ENCODE measurements around the gene ZMIZ2.

Gene ZMIZ2

DNA sequence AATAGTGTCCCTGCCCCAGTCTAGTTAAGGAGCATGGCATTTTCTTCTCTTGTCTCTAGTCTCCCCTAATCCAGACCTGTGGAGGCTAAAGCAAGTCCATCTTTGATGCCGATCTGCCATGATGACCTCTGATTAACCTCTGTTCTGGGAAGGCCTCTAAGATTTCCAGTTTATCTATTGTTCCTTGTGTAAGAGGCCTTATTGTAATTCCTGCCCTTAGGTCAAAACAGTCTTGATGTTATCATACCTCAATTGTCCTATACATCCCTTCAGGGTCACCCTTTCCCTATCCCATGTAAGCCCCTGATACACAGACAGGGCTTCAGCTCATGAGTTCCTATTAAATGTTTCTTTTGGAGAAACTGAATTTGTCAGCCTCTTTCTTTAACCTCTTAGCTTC is 4.9 kb upstream of the ZMIZ2 start:
- H3K4me3 ChIP-seq (ENCODE audit: low read length in 2 of 2), result no peak overlapping the region
- no peaks in the 10 kb centered on the region for H3K36me3 ChIP-seq (ENCODE audit: control insufficient read depth in 2 of 2, insufficient read depth in 2 of 2, low read length in 2 of 2)
- H3K27me3 ChIP-seq (ENCODE audit: control insufficient read depth in 2 of 2, insufficient read depth in 2 of 2, low read length in 2 of 2), result no peaks in the 10 kb centered on the region
- no peak overlapping the region for H3K9ac ChIP-seq (ENCODE audit: low read depth in 1 of 2, low read length in 2 of 2)
- no peaks in the 10 kb centered on the region for H3K9me3 ChIP-seq (ENCODE audit: control insufficient read depth in 2 of 2, low read length in 2 of 2)
- peaks cover 0 to 5% of the 10 kb centered on the region in 2 donors for H3K4me1 ChIP-seq (ENCODE audit: control insufficient read depth in 2 of 2, insufficient read depth in 2 of 2, low read length in 2 of 2)
- H3K27ac ChIP-seq (ENCODE audit: low read depth in 2 of 2, low read length in 2 of 2), result no peak overlapping the region

DNA sequence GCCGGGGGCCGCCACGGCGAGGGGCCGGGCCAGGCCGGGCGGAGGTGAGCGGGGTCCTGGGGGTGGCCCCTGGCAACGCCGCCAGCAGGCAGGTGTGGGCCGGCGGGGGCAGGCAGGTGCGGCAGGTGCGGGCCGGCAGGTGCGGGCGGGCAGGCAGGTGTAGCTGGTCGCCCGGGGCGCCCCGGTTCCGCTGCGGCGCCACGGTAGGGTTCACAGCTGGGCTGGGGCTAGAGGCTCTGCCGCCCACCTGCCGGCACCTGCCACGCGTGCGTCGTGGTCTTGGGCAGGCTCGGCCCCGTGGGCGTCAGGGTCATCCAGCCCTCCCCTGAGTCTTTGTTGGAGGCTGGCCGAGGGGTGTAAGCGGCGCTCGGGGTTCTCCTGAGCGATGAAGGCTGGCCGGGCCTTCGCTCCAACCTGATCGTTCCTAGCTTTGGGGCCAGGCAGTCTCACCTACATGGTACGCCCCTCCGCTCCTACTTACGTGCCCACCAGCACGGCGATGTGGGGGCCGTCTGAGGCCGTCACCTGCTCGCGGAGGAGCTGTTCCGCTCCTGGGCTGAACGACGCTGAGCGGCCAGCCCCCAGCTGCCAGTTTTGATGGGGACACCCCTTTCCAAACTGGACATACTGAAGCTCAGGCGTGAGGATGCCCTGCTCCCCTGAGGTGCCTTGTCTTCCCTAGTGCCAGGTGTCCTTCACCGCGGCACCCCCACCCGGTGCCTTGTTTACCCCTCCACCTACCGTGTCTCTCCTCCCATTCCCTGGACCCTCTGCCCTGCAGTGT is 493 bp downstream of the ZMIZ2 start:
- peak overlapping the region; percentile 46 to 63 for H3K27ac ChIP-seq (ENCODE audit: low read depth in 2 of 2, low read length in 2 of 2)
- no peaks in the 10 kb centered on the region for H3K27me3 ChIP-seq (ENCODE audit: control insufficient read depth in 2 of 2, insufficient read depth in 2 of 2, low read length in 2 of 2)
- peaks cover 21 to 22% of the 10 kb centered on the region in 2 donors for H3K4me1 ChIP-seq (ENCODE audit: control insufficient read depth in 2 of 2, insufficient read depth in 2 of 2, low read length in 2 of 2)
- H3K9ac ChIP-seq (ENCODE audit: low read depth in 1 of 2, low read length in 2 of 2), result peak overlapping the region; percentile 74 to 92
- H3K4me3 ChIP-seq (ENCODE audit: low read length in 2 of 2), result peak overlapping the region; percentile 84
- H3K9me3 ChIP-seq (ENCODE audit: control insufficient read depth in 2 of 2, low read length in 2 of 2), result no peaks in the 10 kb centered on the region
- H3K36me3 ChIP-seq (ENCODE audit: control insufficient read depth in 2 of 2, insufficient read depth in 2 of 2, low read length in 2 of 2), result no peaks in the 10 kb centered on the region

DNA sequence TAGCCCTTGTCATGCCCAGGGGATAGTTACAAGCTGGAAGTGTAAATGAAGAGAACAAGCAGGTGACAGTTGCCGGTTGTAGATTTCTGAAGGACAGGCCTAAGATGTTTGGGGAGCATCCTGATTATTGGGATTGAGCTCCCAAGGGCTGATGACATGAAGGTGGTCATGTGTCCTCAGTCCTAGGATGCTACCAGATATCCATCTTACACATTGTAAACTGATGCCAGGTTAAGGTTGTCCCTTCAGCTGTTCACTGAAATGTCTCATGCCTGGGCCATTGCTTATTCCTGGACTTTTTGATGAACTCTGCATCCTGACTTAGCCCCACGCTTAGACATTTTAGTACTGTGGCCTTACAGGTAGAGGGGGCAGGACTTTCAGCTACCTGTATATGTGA is 1.3 kb downstream of the ZMIZ2 start:
- Histone ChIP-seq H3K27ac (ENCODE audit: low read depth in 2 of 2, low read length in 2 of 2) (peak overlapping the region in 1 of 2 donors; percentile 63), H3K4me1 (ENCODE audit: control insufficient read depth in 2 of 2, insufficient read depth in 2 of 2, low read length in 2 of 2) (peaks cover 26% of the 10 kb centered on the region in 2 donors), H3K27me3 (ENCODE audit: control insufficient read depth in 2 of 2, insufficient read depth in 2 of 2, low read length in 2 of 2) (no peaks in the 10 kb centered on the region), H3K36me3 (ENCODE audit: control insufficient read depth in 2 of 2, insufficient read depth in 2 of 2, low read length in 2 of 2) (no peaks in the 10 kb centered on the region), H3K9ac (ENCODE audit: low read depth in 1 of 2, low read length in 2 of 2) (peak overlapping the region; percentile 74 to 92), H3K9me3 (ENCODE audit: control insufficient read depth in 2 of 2, low read length in 2 of 2) (no peaks in the 10 kb centered on the region), H3K4me3 (ENCODE audit: low read length in 2 of 2) (peak overlapping the region; percentile 84)

DNA sequence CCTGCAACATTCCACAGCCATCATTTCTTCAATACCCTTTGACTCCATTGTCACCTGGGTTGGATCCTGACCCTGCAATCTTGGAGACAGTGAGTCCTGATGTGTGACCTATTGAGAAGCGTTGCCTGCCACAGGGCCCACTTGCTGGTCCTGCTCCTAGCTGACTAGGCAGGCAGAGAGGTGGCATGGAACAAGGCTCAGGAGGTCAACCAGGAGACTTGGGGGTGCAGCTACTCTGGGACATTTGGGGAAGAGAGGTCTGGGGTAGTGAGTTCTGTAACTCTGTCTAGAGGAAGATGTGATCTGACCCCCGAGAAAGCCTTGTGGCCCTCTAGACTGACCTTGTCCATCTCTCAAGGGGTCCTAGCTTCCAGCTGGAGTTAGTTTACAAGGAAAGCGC is 1.8 kb downstream of the ZMIZ2 start:
- Histone ChIP-seq H3K4me1 (ENCODE audit: control insufficient read depth in 2 of 2, insufficient read depth in 2 of 2, low read length in 2 of 2) (peaks cover 30% of the 10 kb centered on the region in 2 donors), H3K4me3 (ENCODE audit: low read length in 2 of 2) (peak overlapping the region in 1 of 2 donors; percentile 84), H3K27ac (ENCODE audit: low read depth in 2 of 2, low read length in 2 of 2) (peak overlapping the region in 1 of 2 donors; percentile 53), H3K36me3 (ENCODE audit: control insufficient read depth in 2 of 2, insufficient read depth in 2 of 2, low read length in 2 of 2) (no peaks in the 10 kb centered on the region), H3K9me3 (ENCODE audit: control insufficient read depth in 2 of 2, low read length in 2 of 2) (no peaks in the 10 kb centered on the region), H3K27me3 (ENCODE audit: control insufficient read depth in 2 of 2, insufficient read depth in 2 of 2, low read length in 2 of 2) (no peaks in the 10 kb centered on the region), H3K9ac (ENCODE audit: low read depth in 1 of 2, low read length in 2 of 2) (peak overlapping the region in 1 of 2 donors; percentile 1)

DNA sequence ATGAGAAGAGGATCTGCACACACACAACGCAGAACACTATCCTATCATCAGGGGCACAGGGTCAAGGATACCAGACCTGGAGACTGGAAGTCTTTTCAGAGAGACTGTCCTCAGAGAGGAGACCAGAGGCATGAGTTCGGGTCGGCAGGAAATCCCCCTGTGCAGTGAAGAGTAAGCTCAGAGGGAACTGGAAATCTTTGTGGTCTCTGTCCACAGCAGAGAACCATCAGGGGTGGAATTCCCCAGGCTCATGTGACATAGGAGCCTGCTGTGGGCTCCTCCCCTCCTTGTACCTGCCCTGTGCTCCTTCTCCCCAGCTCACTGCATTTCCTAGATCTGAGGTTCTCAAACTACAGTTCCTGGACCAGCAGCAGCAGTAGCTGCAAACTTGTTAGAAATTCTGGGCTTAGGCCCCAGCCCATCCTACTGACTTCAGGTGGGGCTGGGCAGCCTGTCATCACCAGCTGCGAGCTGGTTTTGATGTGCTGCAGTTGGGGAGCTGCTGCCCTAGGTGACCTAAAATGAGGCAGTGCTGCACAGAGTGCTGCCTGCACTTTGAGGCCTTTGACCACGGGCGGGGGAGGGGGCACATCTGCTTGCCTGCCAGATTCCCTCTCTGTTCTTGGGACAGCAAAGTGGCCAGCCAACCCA is 2.4 kb downstream of the ZMIZ2 start:
- no peaks in the 10 kb centered on the region for H3K9me3 ChIP-seq (ENCODE audit: control insufficient read depth in 2 of 2, low read length in 2 of 2)
- H3K9ac ChIP-seq (ENCODE audit: low read depth in 1 of 2, low read length in 2 of 2), result peak overlapping the region in 1 of 2 donors; percentile 1
- H3K36me3 ChIP-seq (ENCODE audit: control insufficient read depth in 2 of 2, insufficient read depth in 2 of 2, low read length in 2 of 2), result no peaks in the 10 kb centered on the region
- peak overlapping the region in 1 of 2 donors; percentile 1 for H3K4me3 ChIP-seq (ENCODE audit: low read length in 2 of 2)
- H3K4me1 ChIP-seq (ENCODE audit: control insufficient read depth in 2 of 2, insufficient read depth in 2 of 2, low read length in 2 of 2), result peaks cover 30 to 32% of the 10 kb centered on the region in 2 donors
- peak overlapping the region in 1 of 2 donors; percentile 53 for H3K27ac ChIP-seq (ENCODE audit: low read depth in 2 of 2, low read length in 2 of 2)
- no peaks in the 10 kb centered on the region for H3K27me3 ChIP-seq (ENCODE audit: control insufficient read depth in 2 of 2, insufficient read depth in 2 of 2, low read length in 2 of 2)

DNA sequence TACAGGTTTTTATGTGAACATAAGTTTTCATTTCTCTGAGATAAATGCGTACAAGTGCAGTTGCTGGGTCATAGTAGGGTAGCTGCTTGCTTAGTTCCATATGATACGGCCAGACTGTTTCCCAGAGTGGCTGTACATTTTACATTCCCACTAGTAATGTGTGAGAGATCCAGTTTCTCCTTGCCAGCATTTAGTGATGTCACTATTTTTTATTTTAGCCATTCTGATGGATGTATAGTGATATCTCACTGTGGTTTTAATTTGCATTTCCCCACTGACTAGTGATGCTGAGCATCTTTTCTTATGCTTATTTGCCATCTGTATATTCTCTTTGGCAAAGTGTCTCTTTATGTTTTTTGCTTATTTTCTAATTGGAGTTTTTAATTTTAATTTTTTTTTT is 4.2 kb downstream of the ZMIZ2 start:
- H3K9ac ChIP-seq (ENCODE audit: low read depth in 1 of 2, low read length in 2 of 2), result no peak overlapping the region
- H3K36me3 ChIP-seq (ENCODE audit: control insufficient read depth in 2 of 2, insufficient read depth in 2 of 2, low read length in 2 of 2), result peaks cover 6 to 14% of the 10 kb centered on the region in 2 donors
- peaks cover 29 to 30% of the 10 kb centered on the region in 2 donors for H3K4me1 ChIP-seq (ENCODE audit: control insufficient read depth in 2 of 2, insufficient read depth in 2 of 2, low read length in 2 of 2)
- H3K4me3 ChIP-seq (ENCODE audit: low read length in 2 of 2), result no peak overlapping the region
- H3K27me3 ChIP-seq (ENCODE audit: control insufficient read depth in 2 of 2, insufficient read depth in 2 of 2, low read length in 2 of 2), result no peaks in the 10 kb centered on the region
- no peak overlapping the region for H3K27ac ChIP-seq (ENCODE audit: low read depth in 2 of 2, low read length in 2 of 2)
- H3K9me3 ChIP-seq (ENCODE audit: control insufficient read depth in 2 of 2, low read length in 2 of 2), result no peaks in the 10 kb centered on the region

DNA sequence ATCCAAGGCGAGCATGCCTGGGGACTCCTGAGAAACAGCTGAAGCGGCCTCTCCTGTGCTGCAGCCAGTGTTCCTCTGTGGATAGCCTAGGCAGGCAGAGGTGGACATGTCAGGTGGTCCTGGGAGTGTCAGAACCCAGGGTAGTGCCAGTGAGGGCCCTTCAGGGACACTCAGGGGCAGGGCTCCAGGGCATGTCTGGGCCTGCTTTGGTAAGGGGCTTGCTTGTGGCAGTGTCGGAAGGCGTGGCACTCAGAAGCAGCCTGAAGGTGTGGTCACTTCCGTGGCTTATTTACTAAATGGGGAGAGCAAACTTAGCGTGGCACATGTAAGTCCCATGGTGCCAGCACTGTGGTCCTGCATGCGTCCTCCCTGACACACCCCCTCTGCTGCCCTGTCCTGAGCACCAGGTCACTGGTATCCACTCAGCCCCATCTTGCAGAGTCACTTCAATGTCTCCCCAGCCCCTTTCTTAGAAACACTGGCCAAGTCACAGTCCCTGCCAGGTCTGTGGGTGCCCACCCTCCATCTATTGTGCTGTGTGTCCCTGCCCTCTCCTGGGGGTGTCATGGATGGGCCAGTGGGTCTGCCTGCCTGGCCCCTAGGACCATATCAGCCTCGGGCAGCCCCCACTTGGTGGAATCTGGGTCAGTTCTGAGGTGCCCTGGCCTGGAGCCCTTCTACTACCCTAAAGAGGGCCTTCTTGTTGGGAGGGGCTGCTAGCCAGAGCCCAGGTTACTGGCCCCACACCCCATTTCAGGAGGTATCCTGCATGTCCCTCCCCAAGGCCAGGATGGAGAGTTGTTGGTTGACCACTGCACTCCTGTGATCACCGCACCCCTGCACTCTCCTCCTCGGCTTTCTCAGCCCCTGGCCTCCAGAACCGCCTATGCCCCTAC is 6.4 kb downstream of the ZMIZ2 start:
- peaks cover 11 to 25% of the 10 kb centered on the region in 2 donors for H3K36me3 ChIP-seq (ENCODE audit: control insufficient read depth in 2 of 2, insufficient read depth in 2 of 2, low read length in 2 of 2)
- no peak overlapping the region for H3K27ac ChIP-seq (ENCODE audit: low read depth in 2 of 2, low read length in 2 of 2)

DNA sequence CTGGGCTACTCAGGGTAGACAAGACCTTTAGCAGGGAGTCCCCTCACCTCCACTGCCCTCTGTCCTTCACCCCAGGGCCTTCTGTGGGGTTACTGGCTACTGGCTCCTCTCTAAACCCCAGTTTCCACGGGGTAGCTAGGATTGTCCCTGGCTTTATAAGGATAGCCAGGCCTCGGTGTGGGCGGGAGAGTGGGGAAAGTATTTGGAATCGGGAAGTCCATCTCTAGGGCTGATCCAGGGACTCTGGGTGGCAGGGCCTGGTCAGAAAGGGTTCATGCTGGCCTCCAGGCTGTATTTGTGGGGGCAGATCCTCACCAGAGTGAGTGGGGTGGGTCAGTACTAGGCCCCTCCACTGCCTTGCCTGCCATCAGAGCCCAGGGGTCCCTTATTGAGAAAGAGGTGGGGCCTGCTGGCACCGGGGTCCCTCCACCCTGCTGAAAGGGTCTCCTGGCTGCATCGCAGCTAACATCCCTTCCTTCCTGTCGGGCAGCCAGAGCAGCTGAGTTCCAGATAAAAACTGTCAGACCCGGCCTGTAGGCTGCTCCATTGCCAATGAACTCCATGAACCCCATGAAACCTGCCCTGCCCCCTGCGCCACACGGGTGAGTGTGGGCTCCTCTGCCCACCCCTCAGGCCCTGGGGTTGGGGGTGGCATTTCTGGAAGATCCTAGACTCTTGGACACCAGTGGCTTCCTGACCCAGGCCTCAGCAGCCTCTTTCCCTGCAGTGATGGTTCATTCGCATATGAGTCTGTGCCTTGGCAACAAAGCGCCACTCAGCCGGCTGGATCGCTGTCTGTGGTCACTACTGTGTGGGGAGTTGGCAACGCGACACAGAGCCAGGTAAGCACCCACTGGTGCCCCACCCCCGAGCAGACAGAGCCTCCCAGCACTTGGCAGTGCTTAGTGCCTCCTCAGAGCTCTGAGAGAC is 7.3 kb downstream of the ZMIZ2 start:
- Histone ChIP-seq H3K27ac (ENCODE audit: low read depth in 2 of 2, low read length in 2 of 2) (no peak overlapping the region), H3K4me1 (ENCODE audit: control insufficient read depth in 2 of 2, insufficient read depth in 2 of 2, low read length in 2 of 2) (peaks cover 12 to 15% of the 10 kb centered on the region in 2 donors), H3K36me3 (ENCODE audit: control insufficient read depth in 2 of 2, insufficient read depth in 2 of 2, low read length in 2 of 2) (peaks cover 17 to 27% of the 10 kb centered on the region in 2 donors), H3K27me3 (ENCODE audit: control insufficient read depth in 2 of 2, insufficient read depth in 2 of 2, low read length in 2 of 2) (no peaks in the 10 kb centered on the region), H3K9me3 (ENCODE audit: control insufficient read depth in 2 of 2, low read length in 2 of 2) (no peaks in the 10 kb centered on the region), H3K4me3 (ENCODE audit: low read length in 2 of 2) (no peak overlapping the region), H3K9ac (ENCODE audit: low read depth in 1 of 2, low read length in 2 of 2) (peak overlapping the region in 1 of 2 donors; percentile 22)

More for the DNA sequence above, 6.4 kb downstream of the ZMIZ2 start:
- Histone ChIP-seq H3K4me1 (ENCODE audit: control insufficient read depth in 2 of 2, insufficient read depth in 2 of 2, low read length in 2 of 2) (peaks cover 17 to 21% of the 10 kb centered on the region in 2 donors), H3K4me3 (ENCODE audit: low read length in 2 of 2) (no peak overlapping the region), H3K9ac (ENCODE audit: low read depth in 1 of 2, low read length in 2 of 2) (peak overlapping the region in 1 of 2 donors; percentile 22), H3K9me3 (ENCODE audit: control insufficient read depth in 2 of 2, low read length in 2 of 2) (no peaks in the 10 kb centered on the region), H3K27me3 (ENCODE audit: control insufficient read depth in 2 of 2, insufficient read depth in 2 of 2, low read length in 2 of 2) (no peaks in the 10 kb centered on the region)

DNA sequence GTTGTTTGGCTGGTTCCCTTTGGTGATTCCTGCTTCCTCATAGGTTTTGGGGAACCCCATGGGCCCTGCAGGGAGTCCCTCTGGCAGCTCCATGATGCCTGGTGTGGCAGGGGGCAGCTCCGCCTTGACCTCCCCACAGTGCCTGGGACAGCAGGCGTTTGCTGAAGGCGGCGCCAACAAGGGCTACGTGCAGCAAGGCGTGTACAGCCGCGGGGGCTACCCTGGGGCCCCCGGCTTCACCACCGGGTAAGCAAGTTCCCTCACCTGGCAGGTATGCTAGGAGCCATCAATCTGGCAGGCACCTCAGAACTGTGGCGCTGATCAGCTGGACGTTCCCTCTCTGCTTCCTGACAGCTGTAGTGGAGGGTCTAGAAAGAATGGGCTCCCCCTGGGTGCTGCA is 8.3 kb downstream of the ZMIZ2 start:
- Histone ChIP-seq H3K4me3 (ENCODE audit: low read length in 2 of 2) (no peak overlapping the region), H3K4me1 (ENCODE audit: control insufficient read depth in 2 of 2, insufficient read depth in 2 of 2, low read length in 2 of 2) (peaks cover 8 to 17% of the 10 kb centered on the region in 2 donors), H3K9ac (ENCODE audit: low read depth in 1 of 2, low read length in 2 of 2) (no peak overlapping the region)

More for the DNA sequence above, 8.3 kb downstream of the ZMIZ2 start:
- H3K27ac ChIP-seq (ENCODE audit: low read depth in 2 of 2, low read length in 2 of 2), result no peak overlapping the region
- no peaks in the 10 kb centered on the region for H3K27me3 ChIP-seq (ENCODE audit: control insufficient read depth in 2 of 2, insufficient read depth in 2 of 2, low read length in 2 of 2)
- H3K9me3 ChIP-seq (ENCODE audit: control insufficient read depth in 2 of 2, low read length in 2 of 2), result no peaks in the 10 kb centered on the region
- peaks cover 24 to 34% of the 10 kb centered on the region in 2 donors for H3K36me3 ChIP-seq (ENCODE audit: control insufficient read depth in 2 of 2, insufficient read depth in 2 of 2, low read length in 2 of 2)
